Measurements from ENCODE around the gene LRMDA.

- TF ChIP-seq CTCF (IDR thresholded peaks at IDR 0.05) (no peak), POLR2A (IDR thresholded peaks at IDR 0.05) (no peak)
Measured at GRCh38 chr10:76213876-76214275, 782.5 kb downstream of the LRMDA start.

Data from adrenal gland (tissue), 5 donors.